C4-2B (cell line): Measurements from ENCODE around the gene SLC7A9.
"Not testable (repeated sequence)": the region's sequence is repeated elsewhere in the genome, so short reads cannot be mapped to it uniquely, and the experiment has no call there.

Source experiments
- H3K27ac ChIP-seq: fragments of 450-650 bp; 2 replicates; pipeline ENCODE4 v1.5.1; 2017
- ZFX ChIP-seq: fragments of 450-650 bp; IDR thresholded peaks from 2 replicates; pipeline ENCODE4 v1.6.1; 2017
- TF ChIP-seq, protein P1 (sequence below): fragments of 450-650 bp; conservative IDR thresholded peaks from 2 replicates; pipeline ENCODE4 v1.5.1; 2017; ENCODE audit warnings: mild to moderate bottlenecking

Gene SLC7A9

DNA sequence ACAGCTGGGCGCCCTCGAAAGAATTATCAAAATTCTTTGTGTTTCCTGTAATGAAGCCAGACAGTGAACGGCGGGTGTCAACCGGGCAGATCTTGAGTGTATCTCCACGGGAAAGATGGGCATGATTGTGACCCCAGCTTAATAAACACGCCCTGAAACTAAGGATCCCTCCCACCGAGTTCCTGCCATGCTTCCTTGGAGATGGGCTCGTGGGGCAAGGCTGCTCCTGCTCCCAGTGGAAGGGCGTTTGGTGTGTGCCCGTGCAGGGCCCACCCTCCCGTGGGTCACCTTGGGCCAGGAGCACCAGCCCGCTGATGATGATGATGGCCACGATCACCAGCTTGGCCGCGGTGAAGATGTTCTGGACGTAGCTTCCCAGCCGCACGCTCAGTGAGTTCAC lies 7.4 kb downstream of the SLC7A9 start:
- TF ChIP-seq ZFX = no peak
- TF ChIP-seq, protein P1, sequence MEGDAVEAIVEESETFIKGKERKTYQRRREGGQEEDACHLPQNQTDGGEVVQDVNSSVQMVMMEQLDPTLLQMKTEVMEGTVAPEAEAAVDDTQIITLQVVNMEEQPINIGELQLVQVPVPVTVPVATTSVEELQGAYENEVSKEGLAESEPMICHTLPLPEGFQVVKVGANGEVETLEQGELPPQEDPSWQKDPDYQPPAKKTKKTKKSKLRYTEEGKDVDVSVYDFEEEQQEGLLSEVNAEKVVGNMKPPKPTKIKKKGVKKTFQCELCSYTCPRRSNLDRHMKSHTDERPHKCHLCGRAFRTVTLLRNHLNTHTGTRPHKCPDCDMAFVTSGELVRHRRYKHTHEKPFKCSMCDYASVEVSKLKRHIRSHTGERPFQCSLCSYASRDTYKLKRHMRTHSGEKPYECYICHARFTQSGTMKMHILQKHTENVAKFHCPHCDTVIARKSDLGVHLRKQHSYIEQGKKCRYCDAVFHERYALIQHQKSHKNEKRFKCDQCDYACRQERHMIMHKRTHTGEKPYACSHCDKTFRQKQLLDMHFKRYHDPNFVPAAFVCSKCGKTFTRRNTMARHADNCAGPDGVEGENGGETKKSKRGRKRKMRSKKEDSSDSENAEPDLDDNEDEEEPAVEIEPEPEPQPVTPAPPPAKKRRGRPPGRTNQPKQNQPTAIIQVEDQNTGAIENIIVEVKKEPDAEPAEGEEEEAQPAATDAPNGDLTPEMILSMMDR = no peak
- H3K27ac ChIP-seq = no peak overlapping the region

GRCh38 chr19:32861596-32861995 lies 8.0 kb downstream of the SLC7A9 start:
- no peak overlapping the region for H3K27ac ChIP-seq
- no peak for TF ChIP-seq ZFX
- TF ChIP-seq, protein P1 = no peak

GRCh38 chr19:32859591-32859990 lies 10.0 kb downstream of the SLC7A9 start:
- TF ChIP-seq, protein P1 = no peak
- TF ChIP-seq ZFX = no peak
- H3K27ac ChIP-seq = no peak overlapping the region

DNA sequence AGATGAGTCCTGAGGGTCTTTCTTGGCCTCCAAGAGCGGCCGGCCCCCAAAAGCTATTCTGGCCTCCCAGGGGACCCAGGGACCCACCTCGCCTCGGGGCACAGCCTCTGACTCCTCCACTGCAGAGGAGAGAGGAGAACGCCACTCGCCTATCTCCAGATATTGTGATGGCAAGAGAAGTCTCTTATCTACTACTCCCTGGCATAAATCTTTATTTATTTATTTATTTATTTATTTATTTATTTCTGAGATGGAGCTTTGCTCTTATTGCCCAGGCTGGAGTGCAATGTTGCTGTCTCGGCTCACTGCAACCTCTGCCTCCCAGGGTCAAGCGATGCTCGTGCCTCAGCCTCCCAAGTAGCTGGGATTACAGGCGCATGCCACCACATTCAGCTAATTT lies 11.0 kb downstream of the SLC7A9 start:
- no peak overlapping the region for H3K27ac ChIP-seq
- TF ChIP-seq ZFX = no peak
- TF ChIP-seq, protein P1 = no peak

GRCh38 chr19:32858155-32858554 lies 11.4 kb downstream of the SLC7A9 start:
- TF ChIP-seq ZFX = no peak
- TF ChIP-seq, protein P1 = no peak
- H3K27ac ChIP-seq = no peak overlapping the region

DNA sequence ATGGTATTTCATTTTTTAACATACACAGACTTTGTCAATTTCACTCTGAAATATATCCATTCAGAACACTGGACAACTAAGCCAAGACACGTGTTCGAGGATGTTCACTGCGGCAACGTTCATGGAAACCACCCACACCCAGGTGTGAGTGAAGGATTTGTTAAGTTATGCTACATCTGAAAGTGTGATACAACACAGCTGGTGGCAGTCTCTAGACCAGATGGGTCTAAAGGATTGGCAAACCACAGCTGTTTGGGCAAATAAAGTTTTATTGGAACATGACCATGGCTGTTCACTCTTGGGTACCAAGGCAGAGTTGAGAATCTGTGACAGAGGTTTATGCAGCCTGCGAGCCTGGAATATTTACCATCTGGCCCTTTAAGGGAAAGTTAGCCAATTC lies 12.0 kb downstream of the SLC7A9 start:
- TF ChIP-seq, protein P1 = no peak
- TF ChIP-seq ZFX = no peak

GRCh38 chr19:32856818-32857217 lies 12.7 kb downstream of the SLC7A9 start:
- not testable (repeated sequence) for H3K27ac ChIP-seq

More for the DNA sequence above, 12.0 kb downstream of the SLC7A9 start:
- no peak overlapping the region for H3K27ac ChIP-seq

DNA sequence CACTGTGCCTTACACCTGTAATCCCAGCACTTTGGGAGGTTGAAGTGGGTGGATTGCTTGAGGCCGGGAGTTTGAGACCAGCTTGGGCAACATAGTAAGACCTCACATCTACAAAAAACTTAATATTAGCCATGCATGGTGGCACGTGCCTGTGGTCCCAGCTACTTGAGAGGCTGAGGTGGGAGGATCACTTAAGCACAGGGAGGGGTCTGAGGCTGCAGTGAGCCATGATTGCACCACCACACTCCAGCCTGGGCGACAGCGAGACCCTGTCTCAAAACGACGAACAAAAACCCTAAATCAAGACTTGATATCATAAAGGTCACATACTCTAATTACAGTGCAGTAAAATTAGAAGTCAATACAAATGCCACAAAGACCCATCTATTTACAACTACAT lies 17.4 kb downstream of the SLC7A9 start:
- TF ChIP-seq, protein P1 = no peak

GRCh38 chr19:32848035-32848434 lies 21.5 kb downstream of the SLC7A9 start:
- not testable (repeated sequence) for H3K27ac ChIP-seq

More for the DNA sequence above, 17.4 kb downstream of the SLC7A9 start:
- H3K27ac ChIP-seq = no peak overlapping the region
